ENCODE data around the gene SAE1.

SAE1 gene

DNA sequence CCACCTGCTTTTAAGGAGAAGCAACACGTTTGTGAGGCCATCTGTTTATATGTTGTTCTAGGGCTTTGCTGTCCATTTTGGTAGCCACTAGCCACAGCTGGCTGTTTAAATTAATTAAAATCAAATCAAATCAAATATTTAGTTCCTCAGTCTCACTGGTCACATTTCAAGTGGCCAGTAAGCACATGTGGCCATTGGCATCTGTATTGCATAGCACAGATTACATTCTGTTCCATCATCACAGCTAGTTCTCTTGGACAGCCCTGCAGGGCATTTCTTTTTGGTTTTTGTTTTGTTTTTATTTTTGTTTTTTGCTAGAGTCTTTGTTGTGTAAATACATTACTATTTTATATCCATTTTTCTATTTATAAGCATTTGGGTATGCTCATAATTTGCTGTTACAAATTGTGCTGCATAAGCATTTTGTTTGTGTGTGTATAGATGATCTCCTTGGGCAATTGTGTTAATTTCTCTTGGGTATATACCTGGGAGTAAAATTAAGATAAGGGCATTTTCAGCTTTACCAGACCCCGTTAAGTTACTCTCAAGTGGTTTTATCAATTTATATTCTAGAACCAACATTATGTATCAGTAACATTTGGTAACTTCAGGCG is 31.3 kb downstream of the SAE1 start:
- no peak for DNase-seq (ENCODE audit: low spot score)

DNA sequence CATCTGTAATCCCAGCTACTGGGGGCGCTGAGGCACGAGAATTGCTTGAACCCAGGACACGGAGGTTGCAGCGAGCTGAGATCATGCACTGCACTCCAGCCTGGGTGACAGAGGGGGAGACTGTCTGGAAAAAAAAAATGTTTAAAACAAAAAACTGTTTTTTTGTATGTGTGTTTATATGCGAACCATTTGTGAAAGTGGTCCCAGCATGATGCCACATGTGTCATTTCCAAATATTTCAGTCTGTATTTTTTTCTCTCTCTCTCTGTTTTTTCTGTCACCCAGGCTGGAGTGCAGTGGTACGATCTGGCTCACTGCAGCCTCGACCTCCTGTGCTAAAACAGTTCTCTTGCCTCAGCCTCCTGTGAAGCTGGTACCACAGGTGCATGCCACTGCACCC is 37.4 kb downstream of the SAE1 start:
- no peak for DNase-seq (ENCODE audit: low spot score)

DNA sequence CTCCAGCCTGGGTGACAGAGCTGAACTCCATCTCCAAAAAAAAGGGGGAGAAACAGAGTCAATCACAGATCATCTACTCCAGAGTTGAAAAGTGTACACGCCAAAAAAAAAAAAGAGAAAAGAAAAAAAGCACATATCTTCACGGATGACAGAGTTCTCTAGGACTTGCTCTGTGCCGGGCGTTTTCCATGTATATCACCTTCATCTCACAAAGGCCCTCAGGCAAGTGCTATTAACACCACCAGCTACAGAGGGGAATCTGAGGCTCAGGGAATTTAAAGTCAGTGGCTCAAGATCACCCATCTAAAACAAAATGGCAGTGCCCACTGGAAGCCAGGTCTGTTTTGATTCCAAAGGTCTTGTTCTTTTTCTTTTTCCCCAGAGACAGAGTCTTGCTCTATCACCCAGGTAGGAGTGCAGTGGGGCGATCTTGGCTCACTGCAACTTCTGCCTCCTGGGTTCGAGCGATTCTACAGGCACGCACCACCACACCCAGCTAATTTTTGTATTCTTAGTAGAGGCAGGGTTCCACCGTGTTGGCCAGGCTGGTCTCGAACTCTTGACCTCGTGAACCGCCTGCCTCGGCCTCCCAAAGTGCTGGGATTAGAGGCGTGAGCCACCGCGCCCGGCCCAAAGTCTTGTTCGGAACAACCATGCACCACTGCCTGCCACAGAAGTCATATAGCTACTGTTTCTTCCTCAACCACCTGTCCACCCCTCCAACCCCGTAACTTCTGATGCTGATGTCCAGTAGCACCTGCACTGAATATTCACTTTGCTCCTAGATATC is 42.2 kb downstream of the SAE1 start:
- DNase-seq (ENCODE audit: low spot score): no peak

DNA sequence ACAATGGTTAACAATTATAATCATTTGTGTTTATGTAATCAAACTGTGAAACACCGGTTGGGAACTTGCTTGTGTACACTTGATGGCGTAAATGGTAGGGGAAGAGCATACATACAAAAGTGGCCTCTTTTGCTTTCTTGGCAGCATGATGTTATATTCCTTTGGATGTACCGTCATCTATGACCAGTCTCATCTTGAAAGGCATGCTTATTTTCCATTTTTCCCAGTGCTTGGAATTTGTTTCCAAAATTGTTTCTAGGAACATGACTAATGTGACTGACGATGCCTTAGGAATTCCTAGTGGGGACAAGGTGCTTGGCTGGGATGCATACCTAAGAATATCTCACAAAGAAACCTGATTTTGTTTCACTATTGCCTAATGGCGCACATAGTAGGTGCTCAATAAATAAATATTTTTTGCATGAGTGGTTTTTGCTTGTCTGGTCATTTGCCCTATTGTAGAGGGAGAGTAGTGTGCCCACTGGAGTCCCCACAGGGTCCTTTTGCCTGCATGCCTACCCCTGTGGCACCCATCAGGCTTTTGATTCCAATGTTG is 45.5 kb downstream of the SAE1 start:
- DNase-seq (ENCODE audit: low spot score): no peak

DNA sequence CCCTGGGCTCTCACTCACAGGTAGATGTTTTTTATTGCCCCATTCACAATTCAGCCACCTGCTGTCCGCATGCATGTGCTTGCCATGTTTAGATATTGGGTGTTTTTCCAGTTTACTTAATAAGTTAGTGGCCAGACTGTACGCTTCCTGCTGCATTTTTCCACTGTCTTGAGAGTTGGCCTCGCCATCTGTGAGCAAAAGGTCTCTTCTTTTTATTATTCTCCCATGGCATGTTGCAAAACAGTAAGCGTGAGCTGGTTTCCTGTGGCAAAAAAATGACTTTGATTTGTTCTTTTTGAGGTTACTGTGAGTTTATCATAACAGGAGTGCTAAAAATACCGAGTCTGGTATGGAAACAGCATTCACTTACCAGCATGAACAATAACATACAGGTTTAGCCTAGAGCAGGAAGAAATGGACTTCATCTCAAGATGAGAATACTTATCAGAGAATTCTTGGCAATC is 46.0 kb downstream of the SAE1 start:
- no peak for DNase-seq (ENCODE audit: low spot score)

DNA sequence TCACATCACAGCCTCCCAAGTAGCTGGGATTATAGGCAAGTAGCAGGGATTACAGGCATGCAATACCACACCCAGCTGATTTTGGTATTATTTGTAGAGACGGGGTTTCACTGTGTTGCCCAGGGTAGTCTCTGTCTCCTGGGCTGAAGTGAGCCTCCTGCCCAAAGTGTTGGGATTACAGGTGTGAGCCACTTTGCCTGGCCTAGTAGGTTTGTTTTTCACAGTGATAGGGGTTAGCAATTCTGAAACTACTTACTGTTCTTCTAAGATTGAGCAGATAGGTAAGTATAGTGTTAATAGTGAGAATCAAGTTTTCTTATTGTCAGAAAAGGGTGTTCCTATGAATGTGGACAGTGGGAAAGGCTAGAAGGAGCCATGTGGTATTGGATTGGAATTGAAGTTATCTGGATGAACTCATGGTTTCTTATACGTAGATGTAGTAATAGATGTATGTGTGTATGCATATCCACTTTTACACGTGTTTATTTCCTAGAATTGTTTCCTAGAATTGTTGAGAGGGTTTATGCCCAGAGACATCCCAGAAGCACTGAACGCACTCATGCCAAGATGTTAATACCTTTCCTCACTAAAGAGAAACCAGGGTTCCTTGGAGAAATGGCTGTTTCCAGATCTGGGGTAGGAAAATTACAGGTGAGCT is 49.1 kb downstream of the SAE1 start:
- no peak for DNase-seq (ENCODE audit: low spot score)

DNA sequence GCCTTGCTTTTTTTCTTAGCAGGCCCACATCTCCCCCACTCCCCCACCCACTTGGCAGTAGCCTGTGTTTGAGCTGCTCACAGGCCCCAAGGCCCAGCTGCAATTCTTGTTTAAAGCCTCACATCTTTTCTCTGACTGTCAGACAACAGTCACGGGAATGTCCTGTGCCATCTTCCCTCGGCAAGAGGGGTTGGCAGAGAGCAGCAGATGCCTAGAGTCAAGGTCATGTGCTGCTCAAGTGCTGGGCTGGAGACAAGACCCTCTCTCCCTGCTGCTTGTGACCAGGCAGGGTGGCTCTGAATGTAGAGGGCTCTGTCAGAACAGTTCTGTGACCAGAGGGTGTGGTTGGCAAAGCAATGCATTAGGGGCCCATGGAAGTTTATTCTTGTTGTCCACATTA is 53.0 kb downstream of the SAE1 start:
- DNase-seq (ENCODE audit: low spot score): no peak

DNA sequence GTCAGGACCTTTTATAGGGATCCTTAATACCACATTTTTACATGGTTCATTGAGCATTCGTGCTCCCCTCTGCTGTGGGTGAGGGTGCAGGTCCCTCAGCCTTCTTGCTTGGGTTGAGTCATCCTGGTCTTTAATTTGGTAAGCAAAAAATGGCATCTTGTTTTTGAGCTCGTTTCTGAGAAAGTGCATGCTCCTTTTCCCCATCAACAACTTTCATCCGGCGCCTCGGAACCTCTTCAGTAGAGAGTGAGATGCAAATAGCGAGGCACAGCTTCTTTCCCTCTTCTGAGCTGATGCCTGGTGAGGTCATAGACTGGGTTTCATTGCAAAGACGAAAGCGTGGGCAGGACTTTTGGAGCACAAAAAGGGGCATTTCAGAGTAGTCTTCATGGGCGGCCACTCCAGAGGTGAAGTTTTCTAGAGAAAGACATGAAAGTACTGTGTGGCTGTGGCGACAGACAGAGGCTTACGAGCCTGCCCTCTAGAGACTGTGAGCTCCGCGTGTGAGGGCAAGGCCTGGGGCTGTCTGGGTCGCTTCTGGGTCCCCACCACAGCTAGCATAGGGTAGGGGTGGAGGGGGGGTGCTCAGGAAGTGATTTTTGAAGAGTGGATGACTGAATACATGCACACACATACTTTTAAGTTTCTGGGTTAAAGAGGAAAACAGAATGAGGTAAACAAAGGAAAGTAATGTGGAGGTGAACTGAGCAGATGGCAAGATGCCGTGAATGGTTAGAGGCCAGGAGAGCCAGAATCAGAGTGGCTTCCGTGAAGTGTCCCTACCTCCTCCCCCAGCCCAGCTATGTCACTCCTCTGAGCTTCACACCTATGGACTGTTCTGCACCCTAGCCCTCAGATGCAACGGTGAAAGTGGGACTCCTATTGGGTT is 56.1 kb downstream of the SAE1 start:
- no peak for DNase-seq (ENCODE audit: low spot score)

DNA sequence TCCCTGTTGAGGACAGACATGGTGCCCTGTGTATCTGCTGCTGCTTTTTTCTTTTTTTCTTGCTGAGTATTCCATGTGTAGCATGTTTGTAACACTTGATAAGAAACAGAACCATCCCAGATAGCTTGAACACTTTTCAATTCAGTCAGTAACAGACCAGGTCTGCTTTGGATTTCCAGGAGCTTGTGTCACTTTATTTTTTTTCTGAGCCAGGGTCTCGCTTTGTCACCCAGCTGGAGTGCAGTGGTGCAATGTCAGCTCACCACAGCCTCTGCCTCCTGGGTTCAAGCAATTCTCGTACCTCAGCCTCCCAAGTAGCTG is 56.7 kb downstream of the SAE1 start:
- no peak for DNase-seq (ENCODE audit: low spot score)

DNA sequence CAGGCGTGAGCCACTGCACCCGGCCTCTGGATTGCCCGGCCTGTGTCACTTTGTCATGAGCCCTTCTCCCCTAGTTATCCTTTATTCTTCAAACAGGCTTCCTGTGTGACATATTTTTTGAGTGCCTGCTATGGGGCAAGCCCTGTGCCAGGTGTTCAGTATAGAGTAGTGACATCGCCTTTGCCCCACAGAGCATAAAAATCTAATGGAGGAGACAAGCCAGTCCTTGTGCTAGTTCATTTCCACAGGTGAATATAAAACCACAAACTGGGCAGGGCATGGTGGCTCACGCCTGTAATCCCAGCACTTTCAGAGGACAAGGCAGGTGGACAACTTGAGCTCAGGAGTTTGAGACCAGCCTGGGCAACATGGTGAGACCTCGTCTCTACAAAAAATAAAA is 57.2 kb downstream of the SAE1 start:
- DNase-seq (ENCODE audit: low spot score): no peak

DNA sequence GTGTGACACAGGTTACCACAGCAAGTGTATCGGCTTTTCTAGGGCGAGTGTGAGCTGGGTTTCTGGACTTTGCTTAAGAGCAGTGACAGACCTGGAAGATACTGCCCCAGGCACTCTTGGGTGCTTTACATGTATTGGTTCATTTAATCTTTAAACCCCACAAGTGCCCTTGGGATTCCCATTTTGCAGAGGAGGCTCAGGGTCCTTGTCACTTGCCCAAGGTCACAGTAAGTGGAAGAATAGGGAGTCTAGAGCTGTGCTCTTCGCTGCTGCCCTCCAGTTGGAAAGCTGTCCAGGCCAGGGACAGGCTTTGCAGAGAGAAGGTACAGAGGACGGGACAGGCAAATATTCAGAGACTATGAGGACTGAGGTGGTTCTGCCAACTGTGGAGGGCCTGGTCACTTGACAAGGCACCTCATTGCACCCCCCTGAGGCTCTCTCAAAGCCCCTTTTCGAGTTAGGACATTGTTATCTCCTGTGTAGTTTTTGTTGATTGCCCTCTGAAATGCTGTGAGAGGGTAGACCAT is 57.9 kb downstream of the SAE1 start:
- no peak for DNase-seq (ENCODE audit: low spot score)

DNA sequence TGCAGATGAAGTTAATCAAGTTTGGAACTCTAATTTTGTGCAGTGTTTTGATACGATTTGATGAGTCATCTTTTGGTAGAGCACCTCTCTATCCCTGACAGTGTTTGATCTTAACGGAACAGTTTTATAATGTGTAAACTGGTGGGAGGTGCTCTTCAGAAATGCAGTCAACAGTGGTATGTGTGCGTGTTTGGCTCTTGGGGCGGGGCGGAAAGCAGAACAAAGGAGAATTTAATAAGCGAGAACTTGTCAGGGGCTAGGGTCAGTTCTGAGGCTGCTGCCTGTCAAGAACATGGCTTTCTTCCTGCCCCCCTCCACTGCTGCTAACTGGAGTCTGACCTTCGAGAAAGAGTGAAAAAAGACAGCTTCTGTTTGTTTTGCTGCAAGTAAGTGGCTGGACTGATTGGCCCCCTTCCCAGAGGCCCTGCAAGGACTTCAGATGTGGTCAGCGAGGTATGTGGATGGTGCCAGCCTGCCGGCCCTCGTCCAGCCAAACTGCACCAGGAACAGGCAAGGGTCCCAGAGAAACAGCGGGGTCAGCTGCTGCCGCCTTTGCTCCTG is 59.6 kb downstream of the SAE1 start:
- peak; percentile 22 for DNase-seq (ENCODE audit: low spot score)

DNA sequence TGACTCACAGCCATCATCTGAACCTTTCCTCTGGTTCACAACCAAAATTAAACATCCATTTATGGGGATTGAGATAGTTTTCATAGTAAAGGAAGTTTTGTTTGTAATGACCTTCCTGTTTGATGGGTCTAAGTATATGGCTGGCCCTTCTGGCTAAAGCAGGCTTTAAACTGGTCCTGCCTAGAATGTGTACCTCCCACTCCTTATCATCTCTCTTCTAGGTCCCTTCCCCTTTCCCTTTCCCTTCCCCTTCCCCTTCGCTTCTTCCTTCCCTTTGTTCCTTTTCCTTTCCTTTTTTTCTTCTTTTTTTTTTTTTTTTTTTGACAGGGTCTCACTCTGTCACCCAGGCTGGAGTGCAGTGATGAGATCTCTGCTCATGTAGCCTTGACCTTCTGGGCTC is 64.8 kb downstream of the SAE1 start:
- DNase-seq (ENCODE audit: low spot score): no peak

DNA sequence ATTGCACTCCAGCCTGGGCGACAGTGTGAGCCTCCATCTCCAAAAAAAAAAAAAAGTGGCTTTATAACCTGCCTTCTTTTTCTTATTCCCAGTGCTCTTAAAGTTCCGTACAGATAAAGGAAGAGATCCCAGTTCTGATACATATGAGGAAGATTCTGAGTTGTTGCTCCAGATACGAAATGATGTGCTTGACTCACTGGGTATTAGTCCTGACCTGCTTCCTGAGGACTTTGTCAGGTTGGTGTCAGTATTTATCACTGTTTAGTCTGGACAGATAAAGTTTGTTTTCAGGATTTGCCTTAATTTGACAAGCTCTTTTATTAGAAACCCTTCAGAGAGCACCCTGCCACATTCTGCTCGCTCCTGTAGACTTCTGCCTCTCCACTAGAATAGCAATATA is 66.5 kb downstream of the SAE1 start:
- no peak for DNase-seq (ENCODE audit: low spot score)

DNA sequence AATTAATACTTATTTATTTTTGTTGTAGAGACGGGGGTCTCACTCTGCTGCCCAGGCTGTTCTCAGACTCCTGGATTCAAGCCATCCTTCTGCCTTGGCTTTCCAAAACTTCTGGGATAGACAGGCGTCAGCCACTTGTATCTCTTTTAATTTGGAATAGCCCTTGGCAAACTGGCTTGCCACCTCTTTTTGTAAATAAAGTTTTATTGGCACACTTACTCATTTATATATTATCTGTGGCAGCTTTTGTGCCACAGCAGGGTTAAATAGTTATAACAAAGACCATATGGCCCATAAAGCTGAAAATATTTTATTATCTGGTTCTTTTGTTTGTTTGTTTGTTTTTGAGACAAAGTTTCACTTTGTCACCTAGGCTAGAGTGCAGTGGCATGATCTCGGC is 69.9 kb downstream of the SAE1 start:
- no peak for DNase-seq (ENCODE audit: low spot score)

DNA sequence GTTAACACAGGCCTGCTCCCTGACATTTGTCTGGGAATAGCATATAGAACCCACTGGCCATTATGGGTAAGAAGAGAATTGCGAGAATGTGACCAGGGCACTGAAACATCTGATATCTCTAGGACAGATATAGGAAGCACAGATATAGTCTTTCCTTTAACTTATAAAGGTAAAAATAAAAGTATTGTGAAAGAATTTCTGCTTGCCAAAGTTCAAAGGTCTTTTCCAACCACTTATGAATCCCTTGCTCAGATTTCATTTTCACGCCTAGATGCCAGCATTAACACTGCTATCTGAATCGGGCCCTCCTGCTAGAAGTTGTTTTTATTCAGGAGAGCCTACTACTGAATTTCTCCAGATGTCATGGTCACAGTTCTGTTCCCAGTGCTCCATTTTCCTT is 72.6 kb downstream of the SAE1 start:
- no peak for DNase-seq (ENCODE audit: low spot score)

DNA sequence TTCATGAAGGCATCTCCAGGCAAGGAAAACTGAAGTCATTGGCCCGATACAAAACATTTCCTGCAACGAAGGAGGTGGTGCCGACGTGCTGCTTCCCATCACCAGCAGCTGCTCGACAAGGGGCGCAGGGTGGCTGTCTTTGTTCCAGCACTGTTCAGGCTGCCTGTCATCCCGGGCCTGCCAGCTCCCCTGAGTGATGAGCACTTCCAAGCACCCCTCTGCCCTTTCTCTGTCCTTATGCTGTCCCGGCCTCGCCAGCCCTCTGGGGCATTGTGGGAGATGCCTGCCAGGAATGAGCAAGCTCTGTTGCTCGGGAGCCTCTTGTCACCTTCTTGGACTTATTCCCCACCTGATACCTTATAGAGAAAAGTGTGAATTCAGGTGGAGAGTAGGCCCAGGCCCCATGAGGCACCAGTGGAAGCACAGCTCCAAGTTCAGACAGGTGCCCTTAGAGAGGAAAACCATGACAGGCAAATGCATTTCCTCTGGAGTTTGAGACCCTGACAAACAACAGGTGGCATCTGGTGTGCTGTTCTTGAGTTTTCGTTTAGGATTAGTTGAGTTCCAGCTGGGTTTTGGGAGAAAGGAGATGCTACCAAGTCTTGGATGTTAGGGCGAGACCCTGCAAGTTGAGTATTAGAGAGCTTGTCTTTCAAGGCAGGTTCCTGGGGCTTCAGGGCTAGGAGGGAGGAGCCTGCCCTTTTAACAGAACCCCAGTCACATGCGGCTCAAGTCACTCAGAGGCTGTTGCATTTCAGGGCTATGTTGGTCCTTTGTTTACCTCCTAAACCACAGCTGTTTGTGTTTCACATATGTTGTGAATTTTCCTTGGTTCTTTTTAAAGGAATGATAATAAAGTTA is 78.9 kb downstream of the SAE1 start:
- no peak for DNase-seq (ENCODE audit: low spot score)

DNA sequence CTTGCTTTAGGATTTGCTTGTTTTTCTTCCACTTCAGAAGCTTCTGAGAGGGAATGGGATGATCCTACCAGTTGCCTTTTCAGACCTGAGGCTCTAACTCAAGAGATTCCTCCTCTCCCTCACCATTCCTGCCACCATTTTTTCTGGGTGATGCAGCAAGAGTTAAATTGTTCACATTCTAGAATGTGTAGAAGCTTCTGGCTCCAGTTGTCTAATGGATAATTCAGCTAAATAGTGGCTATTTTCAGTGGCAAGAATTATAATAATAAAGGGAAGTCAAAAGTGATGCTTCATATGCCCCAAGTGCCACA is 79.5 kb downstream of the SAE1 start:
- no peak for DNase-seq (ENCODE audit: low spot score)

DNA sequence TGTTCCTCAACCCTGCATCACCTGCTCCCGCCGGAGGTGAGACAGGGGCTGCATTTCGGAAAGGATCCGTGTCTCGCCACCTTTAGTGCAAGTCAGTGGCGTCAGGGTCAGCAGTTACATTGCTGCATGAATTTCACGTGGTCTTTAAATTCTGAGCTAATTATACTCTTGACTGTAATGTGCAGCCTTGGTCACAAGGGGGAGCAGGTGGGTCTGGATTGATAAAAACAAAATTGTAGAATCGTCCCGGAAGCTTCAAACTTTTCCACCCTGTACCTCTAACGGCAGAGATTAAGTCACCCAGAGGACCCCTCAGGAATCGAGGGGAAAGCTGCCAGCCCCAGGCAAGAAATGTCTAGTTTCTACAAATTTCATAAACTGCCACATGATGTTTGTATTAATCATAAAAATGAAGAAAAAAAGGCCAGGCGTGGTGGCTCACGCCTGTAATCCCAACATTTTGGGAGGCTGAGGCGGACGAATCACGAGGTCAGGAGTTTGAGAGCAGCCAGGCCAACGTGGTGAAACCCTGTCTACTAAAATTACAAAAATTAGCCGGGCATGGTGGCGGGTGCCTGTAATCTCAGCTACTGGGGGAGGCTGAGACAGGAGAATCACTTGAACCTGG is 80.2 kb downstream of the SAE1 start:
- peak; percentile 55 for DNase-seq (ENCODE audit: low spot score)

DNA sequence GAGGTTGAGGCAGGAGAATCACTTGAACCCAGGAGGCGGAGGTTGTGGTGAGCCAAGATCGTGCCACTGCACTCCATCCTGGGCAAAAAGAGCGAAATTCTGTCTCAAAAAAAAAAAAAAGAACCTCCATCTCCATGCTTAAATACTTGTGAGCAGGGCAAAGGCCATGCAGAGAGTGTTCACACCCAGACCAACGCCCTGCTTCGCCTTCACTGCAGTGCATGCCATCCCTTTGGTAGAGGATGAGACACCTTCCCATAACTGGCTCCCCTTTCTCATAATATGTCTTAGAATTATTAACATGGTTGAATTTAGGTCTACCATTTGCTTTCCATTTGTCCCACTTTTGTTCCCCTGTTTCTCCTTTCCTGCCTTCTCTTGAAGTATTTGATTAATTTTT is 84.9 kb downstream of the SAE1 start:
- DNase-seq (ENCODE audit: low spot score): no peak
